PC-9 (cell line): Measurements from ENCODE around the gene SCN8A.

ENCODE experiments used
- CTCF ChIP-seq: fragments of 200-600 bp; sonication (generic); conservative IDR thresholded peaks from 2 replicates; pipeline ENCODE4 v1.6.1; 2017; ENCODE audit warnings: mixed run types, antibody characterized with exemption, mild to moderate bottlenecking, moderate library complexity
- EZH2 ChIP-seq: fragments of 200-600 bp; sonication (generic); IDR thresholded peaks from 2 replicates; pipeline ENCODE4 v1.8.0; 2017; ENCODE audit warnings: antibody characterized with exemption, low read depth

DNA sequence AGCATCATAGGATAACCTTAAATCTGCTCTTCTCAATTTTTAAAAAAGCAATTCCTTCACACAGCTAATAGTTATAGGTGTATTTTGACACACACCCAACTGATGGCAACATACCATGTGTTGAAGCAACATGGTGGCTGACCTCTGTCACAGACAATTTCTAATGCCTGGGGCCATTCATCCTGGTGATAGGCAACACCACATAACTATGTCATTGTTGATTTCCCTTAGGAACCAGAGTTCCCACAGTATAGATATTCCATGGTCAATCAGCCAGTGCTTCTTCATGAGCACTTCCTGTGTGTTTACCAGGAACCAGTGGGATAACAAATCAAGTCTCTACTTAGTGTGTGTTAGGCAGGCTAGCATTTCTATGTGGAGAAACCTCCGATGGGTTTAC, 169.2 kb downstream of the SCN8A start:
- TF ChIP-seq CTCF (no peak), EZH2 (no peak)
